ENCODE data around the gene INHA. TPM values are rescaled to one million over a fixed set of nuclear protein-coding genes. Genes with fewer than 3 reads are reported as not detected.

Gene INHA
- total RNA-seq, 1 experiment from 2014 or later = 1.2 TPM

DNA sequence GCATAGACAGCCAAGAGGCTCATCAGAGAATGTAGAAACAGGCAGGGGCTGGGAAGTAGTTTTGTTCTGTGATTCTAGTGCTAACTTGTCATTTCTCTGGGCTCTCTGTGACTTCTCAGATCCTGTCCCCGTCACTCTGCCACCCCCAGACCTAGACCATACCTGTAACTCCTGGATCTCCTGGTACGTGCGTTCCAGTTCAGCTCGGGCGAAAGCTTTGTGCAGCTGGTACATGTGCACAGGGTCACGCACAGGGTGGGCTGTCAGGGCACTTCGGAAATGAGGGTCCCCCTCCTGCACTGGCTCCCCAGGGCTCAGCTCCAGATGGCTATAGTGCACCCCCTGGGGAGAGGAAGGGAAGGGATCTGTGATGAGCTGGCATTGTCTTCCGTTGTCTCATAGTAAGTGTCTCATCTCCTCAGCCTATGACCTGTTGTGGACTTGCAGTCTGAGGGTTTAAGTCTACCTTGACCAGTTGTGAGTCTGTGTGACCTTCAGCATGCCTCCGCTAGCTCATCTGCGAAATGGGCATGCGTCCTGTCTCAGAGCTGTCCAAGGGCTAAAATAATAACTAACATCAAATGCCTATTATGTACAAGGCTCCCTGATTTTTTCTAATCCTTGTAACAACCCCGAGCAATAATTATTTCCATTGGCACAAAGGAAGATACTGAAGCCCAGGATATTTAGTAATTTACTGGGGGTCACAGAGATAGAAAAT, 31.2 kb upstream of the INHA start:
- no peak for DNase-seq (ENCODE audit: unreplicated experiment)
- BruUV-seq (replicated peaks) = no TSS peak
- H3K27me3 Mint-ChIP-seq (ENCODE audit: insufficient read depth, unreplicated experiment) = no peaks in the 10 kb centered on the region
- intact Hi-C loops (cut with micrococcal nuclease) = loop anchor here (1.0 kb wide), 3 partner anchors 56 to 148 kb away; partner anchors contain the start of gene STK11IP
- TF ChIP-seq, protein P1, sequence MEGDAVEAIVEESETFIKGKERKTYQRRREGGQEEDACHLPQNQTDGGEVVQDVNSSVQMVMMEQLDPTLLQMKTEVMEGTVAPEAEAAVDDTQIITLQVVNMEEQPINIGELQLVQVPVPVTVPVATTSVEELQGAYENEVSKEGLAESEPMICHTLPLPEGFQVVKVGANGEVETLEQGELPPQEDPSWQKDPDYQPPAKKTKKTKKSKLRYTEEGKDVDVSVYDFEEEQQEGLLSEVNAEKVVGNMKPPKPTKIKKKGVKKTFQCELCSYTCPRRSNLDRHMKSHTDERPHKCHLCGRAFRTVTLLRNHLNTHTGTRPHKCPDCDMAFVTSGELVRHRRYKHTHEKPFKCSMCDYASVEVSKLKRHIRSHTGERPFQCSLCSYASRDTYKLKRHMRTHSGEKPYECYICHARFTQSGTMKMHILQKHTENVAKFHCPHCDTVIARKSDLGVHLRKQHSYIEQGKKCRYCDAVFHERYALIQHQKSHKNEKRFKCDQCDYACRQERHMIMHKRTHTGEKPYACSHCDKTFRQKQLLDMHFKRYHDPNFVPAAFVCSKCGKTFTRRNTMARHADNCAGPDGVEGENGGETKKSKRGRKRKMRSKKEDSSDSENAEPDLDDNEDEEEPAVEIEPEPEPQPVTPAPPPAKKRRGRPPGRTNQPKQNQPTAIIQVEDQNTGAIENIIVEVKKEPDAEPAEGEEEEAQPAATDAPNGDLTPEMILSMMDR (IDR thresholded peaks at IDR 0.05; ENCODE audit: unreplicated experiment) = no peak
- CTCF ChIA-PET = interaction anchor here (0.6 to 4.9 kb wide), 38 partner anchors 9 to 347 kb away, joined by 3 to 50 read pairs (median 4); partner anchors contain the start of genes OBSL1 and STK11IP
- H3K27ac Mint-ChIP-seq (ENCODE audit: low read depth, unreplicated experiment) = no peak overlapping the region
- H3K9me3 Mint-ChIP-seq (ENCODE audit: unreplicated experiment) = no peaks in the 10 kb centered on the region
- H3K4me3 Mint-ChIP-seq (ENCODE audit: unreplicated experiment) = peak overlapping the region; percentile 75
- POLR2A ChIA-PET = interaction anchor here (0.7 to 4.2 kb wide), 3 partner anchors 31 to 149 kb away, joined by 3 to 55 read pairs (median 14); partner anchors contain the start of gene STK11IP
- H3K36me3 Mint-ChIP-seq (ENCODE audit: insufficient read depth, unreplicated experiment) = peaks cover 36% of the 10 kb centered on the region
- H3K4me1 Mint-ChIP-seq (ENCODE audit: insufficient read depth, unreplicated experiment) = peaks cover 12% of the 10 kb centered on the region

DNA sequence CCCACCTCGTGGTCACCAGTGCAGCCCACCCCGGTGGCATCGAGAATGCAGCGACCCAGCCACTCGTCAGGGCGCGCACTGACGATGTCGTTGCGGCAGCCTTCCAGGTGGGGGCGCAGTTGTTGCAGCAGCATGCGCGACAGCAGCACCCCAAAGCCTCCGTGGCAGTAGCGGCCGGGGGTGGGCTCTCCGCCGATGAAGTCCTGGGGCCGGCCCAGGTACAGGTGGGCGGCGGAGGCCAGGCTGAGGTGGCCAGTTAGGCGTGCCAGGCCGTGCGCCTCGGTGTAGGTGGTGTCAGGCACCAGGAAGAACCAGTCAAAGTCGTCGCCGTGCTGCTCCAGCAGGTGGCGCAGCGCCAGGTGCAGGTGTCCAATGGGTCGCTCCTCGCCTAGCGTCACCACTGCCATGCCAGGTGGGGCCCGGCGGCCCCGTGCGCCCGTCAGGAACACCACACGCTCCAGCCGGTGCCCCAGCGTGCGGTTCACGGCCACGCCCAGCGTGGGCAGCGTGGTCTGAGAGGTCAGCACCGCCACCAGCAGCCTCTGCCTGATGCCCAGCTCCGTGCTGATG, 30.4 kb upstream of the INHA start:
- Mint-ChIP-seq H3K27me3 (ENCODE audit: insufficient read depth, unreplicated experiment) (no peaks in the 10 kb centered on the region), H3K9me3 (ENCODE audit: unreplicated experiment) (no peaks in the 10 kb centered on the region), H3K4me1 (ENCODE audit: insufficient read depth, unreplicated experiment) (peaks cover 12% of the 10 kb centered on the region), H3K4me3 (ENCODE audit: unreplicated experiment) (peak overlapping the region; percentile 75), H3K27ac (ENCODE audit: low read depth, unreplicated experiment) (peak overlapping the region; percentile 57), H3K36me3 (ENCODE audit: insufficient read depth, unreplicated experiment) (peaks cover 36% of the 10 kb centered on the region)
- intact Hi-C loops (cut with micrococcal nuclease) = loop anchor here (1.0 kb wide), 3 partner anchors 56 to 148 kb away; partner anchors contain the start of gene STK11IP
- ChIA-PET CTCF (interaction anchor here (0.6 to 4.9 kb wide), 49 partner anchors 9 to 840 kb away, joined by 3 to 50 read pairs (median 4); partner anchors contain the start of gene STK11IP), POLR2A (interaction anchor here (0.7 to 4.2 kb wide), 5 partner anchors 30 to 148 kb away, joined by 3 to 55 read pairs (median 7); partner anchors contain the start of gene STK11IP)
- DNase-seq (ENCODE audit: unreplicated experiment) = peak; percentile 87
- BruUV-seq (replicated peaks) = no TSS peak
- TF ChIP-seq, protein P1 (IDR thresholded peaks at IDR 0.05; ENCODE audit: unreplicated experiment) = peak; percentile 99

DNA sequence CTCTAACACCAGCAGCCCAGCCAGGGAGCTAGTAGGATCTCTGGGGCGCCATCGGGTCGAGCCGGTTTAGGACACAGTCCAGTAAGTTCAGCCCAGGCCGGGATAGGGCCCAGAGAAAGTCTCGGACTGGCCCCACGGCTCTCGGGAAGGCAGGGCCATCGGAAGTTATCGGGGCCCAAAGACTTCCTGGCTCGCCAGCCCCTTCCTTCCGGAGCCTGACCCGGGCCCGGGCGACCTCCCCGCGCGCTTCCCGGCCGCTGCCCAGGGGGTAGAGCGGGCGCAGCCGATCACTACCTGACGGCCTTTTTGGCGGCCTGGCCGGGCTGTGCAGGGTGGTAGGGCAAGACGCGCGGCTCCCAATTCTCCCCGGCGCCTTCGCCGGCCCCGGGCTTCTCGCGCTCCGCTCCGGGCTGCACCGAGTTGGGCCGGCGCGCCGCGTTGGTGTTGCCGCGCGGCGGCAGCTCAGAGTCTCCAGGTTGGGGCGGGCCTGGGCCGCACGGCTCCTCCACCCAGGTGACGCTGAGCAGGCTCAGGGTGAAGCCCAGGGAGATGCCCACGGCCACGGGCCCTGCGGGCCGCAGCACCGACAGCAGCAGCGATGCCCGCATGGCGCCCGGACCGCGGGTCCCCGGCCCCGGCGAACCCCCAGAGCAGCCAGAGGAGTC, 29.0 kb upstream of the INHA start:
- DNase-seq (ENCODE audit: unreplicated experiment) = peak; percentile 38
- Mint-ChIP-seq H3K36me3 (ENCODE audit: insufficient read depth, unreplicated experiment) (peaks cover 30% of the 10 kb centered on the region), H3K27ac (ENCODE audit: low read depth, unreplicated experiment) (peak overlapping the region; percentile 57), H3K9me3 (ENCODE audit: unreplicated experiment) (no peaks in the 10 kb centered on the region), H3K4me3 (ENCODE audit: unreplicated experiment) (peak overlapping the region; percentile 75), H3K27me3 (ENCODE audit: insufficient read depth, unreplicated experiment) (no peaks in the 10 kb centered on the region), H3K4me1 (ENCODE audit: insufficient read depth, unreplicated experiment) (peaks cover 12% of the 10 kb centered on the region)
- CTCF ChIA-PET = interaction anchor here (0.6 to 4.9 kb wide), 10 partner anchors 12 to 164 kb away, joined by 3 to 42 read pairs (median 4); no protein-coding TSS in a partner anchor
- BruUV-seq (replicated peaks) = no TSS peak
- intact Hi-C loops (cut with micrococcal nuclease) = loop anchor here (1.0 kb wide), 1 partner anchor 142 kb away; no protein-coding TSS in a partner anchor
- POLR2A ChIA-PET = interaction anchor here (0.6 to 4.2 kb wide), 22 partner anchors 9 to 731 kb away, joined by 3 to 55 read pairs (median 5); partner anchors contain the start of genes CNPPD1, DNAJB2, GMPPA and INHA
- TF ChIP-seq, protein P1 (IDR thresholded peaks at IDR 0.05; ENCODE audit: unreplicated experiment) = no peak

Data from MCF 10A (cell line).